ENCODE results near the gene TMEM256.

Gene TMEM256

DNA sequence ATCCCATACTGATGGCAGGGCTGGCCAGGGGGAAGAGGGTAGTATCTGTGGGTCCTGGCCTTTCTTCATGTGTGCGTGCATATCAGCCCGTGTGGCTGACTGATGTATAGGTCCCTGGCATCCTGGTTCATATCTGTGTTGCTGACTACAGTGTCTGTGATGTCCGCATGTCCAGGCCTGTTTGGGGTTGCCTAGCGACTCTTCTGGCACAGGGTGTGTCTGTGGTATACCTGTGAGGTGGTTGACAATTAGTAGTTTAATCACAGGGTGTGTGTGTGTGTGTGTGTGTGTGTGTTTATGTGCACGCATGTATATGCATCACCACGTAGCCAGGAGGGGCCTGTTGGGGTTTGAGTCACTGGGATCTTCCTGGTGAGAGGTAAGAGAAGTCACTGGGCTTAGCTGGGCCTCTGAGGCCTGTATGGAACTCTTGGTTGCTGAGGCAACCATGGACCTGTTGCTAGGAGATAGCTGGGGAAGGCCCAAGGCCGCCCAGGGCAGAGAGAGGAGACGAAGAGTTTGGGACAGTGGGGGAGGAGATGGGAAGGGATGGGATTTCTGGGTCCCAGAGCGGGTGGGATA is 49.5 kb downstream of the TMEM256 start:
- in situ Hi-C loops (cut with MboI; ENCODE audit: low sequenced_read_pairs): no loop called here

Measured in HL-60/S4 (cell line).